Stimulated activated CD4-positive, alpha-beta T cell treated with anti-CD3 and anti-CD28 coated beads, Interleukin-1b, Interleukin-23, amount 100 ng/mL, for 4 hours (primary cell): ENCODE results near the gene NPL.

Experiments used
- DNase-seq, 2 donors: peaks; one replicate each; pipeline ENCODE4 v3.0.0-alpha.2; 2020; ENCODE audit warnings: low read depth in 2 of 2

NPL gene, protein sequence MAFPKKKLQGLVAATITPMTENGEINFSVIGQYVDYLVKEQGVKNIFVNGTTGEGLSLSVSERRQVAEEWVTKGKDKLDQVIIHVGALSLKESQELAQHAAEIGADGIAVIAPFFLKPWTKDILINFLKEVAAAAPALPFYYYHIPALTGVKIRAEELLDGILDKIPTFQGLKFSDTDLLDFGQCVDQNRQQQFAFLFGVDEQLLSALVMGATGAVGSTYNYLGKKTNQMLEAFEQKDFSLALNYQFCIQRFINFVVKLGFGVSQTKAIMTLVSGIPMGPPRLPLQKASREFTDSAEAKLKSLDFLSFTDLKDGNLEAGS

DNA sequence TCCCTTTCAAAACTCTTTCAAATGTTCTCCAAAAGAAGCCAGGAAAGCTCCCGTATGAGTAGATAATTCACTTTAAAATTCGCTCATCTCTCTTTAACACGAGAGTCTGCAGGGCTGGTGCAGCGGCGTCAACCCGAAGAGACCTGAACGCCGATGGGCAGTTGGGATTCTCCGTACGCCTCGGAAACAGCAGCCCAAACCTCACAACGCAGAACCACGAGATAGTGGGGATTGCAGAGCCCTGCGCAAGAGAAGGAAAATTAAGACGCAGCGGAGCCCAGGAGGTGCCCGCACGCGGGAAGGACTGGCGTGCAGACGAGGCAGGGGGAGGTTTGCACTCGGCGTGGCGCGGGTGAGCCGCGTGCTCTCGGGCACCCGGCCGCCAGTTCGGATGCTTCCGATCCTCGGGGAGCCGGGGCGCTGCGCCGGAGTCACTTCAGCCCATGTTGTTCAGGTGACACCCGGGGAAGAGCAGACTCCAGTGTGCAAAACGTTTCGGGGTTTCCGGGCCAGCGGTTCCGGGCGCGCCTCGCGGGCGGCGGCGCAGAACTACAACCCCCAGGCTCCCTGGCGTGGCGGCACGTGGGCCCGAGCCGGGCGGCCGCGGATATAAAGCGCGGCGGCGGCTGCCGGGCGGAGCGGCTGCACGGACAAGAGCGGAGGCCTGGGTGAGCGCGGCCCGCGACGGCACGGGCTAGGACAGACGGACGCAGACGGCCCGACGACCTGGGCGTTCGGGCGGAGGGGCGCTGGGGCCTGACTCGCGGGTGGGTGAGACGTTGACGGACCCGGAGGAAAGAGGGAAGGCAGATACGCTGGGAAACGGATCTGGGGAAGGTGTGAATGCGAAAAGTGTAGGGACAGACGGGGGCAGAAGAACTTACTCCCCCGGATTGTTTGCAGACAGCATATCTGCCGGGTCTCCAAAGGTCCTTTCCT is at the start of gene NPL:
Gene NPL, plus strand, starts transcription at position 636 of the 939 bp plus-strand sequence. CDS start 4,599 bp downstream, outside the sequence.
- peak; percentile 74 to 82 for DNase-seq

DNA sequence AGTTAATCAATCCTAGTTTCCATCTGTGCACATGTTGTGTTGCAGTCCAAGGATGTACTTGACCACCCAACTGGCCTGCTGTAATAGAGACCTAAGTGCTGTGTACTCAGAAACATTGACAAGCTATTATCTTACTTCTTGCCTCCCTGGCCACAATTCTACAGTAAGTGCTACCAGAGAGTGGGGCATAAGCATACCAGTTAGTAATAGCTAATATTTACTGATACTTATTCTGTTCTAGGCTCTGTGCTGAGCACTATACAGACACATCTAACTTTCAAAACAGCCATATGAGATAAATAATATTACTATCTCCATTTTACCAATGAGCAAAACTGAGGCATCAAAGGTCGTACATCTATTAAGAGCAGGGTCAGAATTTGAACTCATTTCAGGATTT is 49.5 kb upstream of the NPL start:
- no peak for DNase-seq

DNA sequence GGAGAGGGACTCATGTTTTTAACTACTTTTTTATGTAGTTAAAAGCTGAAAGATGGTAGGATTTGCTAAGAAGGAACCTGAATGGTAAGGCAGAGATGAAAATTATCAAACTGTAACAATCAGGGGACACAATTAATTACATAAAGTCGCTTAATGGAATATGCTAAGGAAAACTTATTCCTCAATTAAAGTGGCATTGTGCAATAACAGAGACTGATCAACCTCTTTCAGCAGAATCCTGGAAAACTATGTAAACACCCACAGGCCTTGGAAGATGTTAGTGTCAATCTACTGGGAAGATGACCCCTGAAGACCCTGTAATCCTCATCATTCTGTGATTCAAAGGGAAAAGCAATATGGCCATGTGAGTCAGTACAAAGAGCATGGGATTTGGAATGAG is 46.8 kb upstream of the NPL start:
- DNase-seq, result no peak

DNA sequence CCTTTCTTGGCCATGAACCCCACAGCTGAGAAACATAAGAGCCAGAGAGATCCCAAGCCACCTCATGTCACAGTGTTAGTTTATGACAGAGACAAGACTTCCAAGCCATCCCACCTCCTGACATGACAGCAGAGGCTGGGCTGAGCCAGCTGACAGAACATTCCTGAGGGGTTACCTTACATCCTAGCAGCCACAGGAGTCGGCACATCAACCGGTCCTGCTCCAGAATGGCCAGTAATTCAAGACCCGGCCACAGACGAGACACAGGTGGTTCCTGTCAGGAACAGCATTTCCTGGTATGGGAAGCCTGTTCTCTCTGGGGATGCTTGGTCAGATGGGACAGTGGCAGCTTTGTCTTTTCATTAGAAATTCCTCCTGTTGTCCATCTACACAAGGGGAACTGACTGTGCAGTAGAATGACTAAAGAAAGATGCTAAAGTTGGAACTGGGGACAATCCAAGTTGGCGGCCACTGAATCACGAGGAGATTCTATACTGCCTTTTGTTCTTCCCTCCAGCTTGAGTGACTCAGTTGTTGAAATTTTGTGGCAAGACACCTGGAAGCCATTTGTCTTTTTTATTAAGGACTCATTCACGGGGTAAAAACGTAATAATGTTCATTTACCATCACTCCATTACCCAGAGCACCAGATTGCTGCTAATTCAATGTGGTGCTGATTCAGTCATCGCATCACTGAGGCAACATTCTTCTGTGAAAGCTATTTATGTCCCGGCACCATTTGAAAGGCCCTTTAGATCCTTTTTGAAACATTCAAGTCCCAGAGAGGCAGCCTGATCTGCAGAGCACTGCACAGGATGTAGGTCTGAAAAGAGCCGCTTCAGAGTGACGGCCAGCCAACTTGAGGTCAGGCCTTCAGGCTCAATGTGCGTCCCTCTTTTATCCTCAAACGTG is 37.2 kb upstream of the NPL start:
- DNase-seq, result no peak

DNA sequence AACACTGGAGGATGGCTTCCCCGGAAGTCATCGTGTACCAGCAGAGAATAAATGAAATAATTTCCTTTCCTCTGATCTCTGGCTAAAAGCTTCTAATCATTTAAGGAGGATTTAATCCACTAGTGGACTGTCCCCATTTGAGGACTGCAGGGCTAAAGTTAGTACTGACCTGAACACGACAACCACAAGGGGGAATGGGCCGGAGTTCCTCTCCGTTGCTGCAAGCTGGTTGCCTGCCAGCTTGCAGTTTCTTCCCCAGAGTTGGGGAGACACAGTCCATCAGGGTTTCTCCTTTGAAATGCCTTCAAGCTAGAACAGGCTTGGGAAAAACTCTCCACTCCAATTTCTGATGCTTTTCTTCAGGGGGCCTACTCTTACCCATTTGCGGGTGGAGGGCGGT is 35.5 kb upstream of the NPL start:
- no peak for DNase-seq

DNA sequence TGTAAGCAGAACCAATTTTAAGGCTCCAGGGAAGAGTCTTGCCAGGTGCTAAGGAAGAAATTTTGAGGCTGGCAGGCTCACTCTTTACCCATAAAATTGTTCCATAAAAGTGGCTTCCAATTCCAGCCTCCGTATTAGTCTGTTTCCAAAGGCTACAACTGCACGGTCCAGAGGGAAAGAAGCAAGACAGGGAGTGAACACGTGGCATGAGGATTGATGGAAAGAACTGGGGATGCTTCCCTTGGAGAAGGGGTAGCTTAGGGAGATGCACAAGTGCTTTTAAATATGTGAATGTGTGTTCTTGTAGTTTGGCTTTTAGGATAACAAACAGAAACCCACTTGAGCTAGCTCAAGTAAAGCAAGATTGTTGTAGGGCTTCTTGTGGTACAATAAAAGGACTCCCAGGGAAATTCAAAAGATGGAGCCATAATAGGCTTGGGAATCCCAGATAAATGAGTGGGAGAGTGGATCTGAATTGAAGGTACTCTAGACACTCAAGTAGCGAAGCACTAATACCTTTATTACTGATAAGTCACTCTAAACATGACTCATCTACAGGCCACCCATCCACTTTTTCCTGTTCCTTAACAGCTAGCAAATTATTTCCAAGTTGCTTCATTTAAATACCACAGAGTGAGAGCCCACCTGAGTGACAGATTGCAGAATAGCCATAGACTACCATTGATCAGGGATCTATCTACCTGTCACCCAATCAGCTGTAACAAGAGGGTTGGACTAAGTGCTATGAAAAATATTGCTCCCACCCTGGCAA is 34.8 kb upstream of the NPL start:
- DNase-seq, result no peak

DNA sequence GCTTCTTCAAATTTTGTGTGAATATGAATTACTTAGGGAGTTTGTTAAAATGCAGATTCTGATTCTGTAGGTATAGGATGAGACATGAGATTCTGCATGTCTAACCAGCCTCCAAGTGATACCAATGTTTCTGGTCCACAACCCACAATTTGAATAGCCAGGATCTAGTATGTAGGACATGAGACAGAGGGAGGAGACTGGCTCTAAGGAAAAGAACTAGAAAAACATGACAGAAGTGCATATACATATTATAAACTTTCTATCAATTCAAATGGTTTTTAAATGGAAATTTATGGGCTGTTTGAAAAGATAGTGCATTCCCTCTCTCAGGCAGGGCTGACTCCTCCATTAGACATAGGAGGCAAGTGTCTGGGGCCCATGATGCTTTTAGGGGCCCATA is 33.9 kb upstream of the NPL start:
- no peak for DNase-seq

DNA sequence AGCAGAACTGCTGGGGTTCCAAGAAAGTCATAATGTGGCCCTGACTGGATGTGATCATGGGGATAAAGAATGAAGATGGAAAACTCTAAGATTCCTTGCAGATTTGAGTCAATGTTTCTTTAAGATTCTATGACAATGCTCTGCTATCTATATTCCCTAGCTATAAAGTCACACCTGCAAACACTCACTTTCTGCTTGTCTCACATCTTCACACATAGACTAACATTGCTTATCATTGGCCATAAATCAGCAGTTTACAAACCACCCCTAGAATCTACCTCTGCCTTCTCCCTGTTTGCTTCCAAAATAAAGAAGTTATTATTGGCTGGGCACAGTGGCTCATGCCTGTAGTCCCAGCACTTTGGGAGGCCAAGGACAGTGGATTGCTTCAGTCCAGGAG is 33.1 kb upstream of the NPL start:
- DNase-seq, result no peak

DNA sequence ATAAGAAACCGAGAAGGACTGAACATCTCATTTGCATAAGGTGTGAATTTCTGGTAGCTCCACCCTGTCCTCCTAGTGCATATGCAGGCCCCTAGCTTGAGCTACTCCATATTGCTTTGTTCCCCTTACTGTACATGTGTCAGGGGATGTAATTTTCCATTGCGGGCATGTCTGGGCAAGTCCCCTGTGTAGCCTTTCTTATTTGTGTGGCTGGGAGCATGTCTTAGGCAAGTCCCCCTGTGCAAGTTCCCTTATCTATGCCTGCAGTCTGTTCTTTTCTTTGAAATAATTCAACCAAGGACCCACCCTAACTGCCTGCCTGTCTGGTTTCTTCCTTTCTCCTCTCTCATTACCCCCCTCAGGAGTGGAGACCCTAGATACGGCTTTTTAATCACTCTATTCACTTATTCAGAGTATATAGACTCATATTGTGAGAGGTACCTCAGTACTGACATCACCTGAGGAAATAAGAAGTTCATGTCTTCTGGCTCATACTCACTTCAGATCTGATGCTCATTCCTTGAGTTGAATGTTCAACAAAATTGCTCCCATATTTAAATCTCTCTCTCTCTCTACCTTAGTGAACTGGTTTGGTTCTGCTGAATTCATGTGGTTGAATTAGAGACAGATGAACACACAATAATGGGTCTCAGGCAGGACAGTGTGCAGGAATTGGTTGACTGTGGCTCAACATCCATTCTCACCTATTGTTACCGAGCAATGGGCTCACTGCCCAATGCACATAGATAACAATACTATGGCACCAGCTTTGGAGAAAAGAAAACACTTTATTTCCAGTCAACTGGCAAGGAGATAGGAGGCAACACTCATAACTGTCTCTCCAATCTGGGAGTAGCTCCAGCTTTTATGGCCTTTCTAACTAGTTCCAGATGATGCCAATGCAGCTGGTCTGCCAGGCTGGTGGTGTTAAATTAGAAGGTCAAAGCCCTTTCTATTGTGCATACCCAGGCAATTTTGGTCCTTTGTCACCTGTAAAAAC is 27.9 kb upstream of the NPL start:
- DNase-seq, result no peak

DNA sequence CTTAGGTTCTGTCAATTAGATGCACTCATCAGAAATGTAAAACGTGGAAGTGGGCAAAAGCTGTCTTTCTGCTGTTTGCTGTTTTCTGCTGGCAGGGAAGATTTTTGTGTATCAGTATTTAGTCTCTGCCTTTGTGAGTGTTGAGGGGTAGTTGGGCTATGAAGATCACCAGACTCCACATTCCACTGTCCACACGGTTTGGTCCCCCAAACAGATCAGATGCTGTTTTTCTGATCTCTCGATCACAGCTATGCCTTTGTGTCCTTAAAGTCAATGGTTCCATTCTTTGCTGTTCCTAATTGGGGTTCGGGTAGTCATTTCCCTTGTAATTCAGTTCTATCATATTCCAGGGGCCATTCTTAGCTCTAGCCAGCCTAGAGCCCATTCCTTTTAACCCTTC is 27.0 kb upstream of the NPL start:
- DNase-seq, result no peak

DNA sequence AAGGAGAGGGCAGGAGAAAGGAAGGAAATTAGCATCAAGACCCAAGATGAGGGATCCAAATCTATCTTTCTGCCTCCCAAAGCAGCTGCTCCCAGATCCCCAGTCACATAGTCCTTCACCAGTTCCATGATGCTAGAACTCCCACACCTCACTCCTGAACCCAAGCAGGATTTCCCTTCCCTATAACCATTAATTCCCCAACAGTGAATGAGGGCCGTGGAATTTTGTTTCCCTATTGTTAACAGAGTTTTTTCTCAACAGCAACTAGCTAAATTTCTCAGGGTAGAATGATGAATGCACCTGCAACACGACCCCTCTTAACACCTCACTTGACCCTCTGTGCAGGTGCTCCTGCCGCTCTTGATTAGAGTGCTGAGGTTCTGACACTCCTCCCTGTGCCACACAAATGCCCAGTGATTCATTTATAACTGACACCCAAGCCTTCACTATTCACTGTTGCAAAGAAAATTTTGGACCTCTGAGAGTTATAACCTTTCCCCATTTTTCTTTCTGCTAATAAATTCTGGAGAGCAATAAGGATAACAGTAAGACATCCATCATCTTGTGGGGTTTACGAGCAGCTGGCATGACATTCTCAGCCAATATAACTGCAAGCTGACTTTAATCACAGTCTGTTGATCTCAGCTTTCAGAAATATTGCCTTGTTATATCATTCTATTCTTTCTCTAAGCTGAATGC is 25.4 kb upstream of the NPL start:
- no peak for DNase-seq

DNA sequence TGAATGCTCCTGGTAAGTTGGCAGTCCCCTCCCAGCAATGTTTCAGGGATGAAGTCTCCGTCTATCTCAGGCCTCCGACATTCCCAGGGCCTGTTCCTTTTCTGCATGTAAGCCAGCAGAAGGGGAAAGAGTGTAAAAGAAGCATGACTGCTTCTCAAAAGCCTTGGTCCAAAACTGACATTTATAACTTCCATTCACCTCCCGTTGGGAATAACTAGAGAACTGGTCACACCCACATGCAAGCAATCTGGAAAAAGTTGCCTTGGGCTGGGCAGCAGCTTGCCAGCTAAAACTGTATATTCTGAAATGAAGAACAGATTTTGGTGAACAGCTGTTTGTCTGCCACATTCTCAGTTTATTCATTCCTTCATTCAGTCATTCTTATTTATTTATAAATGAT is 24.2 kb upstream of the NPL start:
- DNase-seq, result no peak

DNA sequence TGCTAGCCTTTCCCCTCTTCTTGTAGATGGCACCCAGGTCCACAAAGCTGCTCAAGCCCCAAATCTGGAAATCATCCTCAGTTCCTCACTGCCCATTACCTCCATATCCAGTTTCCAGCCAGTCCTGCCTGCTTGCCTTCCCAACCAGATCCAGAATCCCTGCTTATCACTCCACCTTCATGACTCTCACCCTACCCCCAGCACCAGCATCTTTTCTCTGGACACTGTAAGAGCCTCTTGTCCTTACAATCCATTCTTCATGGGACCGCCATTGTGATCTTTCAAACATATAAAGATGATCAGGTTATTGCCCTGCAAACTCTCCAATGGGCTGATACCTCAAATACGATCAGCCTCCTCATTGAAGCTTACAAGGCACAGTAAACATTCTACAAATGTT is 23.5 kb upstream of the NPL start:
- no peak for DNase-seq

DNA sequence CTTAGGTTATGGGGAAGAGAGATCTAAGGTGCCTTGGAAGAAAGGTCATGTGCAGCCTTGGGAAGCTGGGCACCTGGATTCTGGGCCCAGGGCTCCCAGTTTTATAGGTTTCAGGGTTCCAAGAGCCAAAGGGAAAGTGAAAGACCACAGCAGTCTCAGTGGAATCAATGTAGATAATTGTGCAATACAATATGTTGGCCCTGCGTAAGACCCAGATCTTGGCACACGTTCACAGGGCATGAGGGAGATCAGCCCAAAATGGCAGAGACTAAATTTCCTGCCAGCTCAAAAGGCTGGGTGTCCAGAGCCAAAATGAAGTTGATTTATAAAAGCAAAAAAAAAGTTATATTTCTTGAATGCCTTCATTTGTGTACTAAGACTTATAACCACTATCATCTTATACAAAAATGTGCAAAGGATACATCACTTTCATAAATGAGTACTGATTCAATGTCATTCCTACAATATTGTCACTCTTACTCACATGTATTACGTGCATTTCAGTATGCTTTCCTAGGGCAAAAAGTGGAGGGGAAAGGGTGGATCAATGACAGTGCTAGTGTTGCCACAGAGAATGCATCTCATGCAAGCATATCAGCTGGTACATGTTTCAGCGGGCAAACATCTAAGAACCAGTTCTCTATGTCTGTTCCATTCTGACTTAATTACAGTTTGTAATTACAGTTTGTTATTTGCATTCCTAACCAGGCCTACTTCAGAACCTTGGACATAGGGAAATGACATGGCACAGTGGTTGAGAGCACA is 22.5 kb upstream of the NPL start:
- no peak for DNase-seq

DNA sequence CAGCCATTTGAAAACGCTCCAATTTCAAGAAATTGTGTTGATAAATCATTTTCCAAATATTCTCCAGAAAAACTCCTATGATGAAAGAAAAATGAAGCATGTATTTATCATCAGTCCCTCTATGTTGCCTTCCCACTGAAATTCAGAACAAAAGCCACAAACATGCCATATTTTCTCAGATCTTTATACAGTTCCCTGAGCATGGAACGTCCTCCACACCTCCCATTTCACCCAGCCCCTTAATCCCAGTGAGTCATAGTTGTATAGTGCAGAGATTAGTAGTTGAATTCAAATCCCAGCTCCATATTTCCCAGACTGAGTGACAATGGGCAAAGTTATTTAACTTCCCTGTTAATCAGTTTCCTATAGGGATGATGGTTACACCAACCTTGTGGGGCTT is 20.6 kb upstream of the NPL start:
- no peak for DNase-seq

DNA sequence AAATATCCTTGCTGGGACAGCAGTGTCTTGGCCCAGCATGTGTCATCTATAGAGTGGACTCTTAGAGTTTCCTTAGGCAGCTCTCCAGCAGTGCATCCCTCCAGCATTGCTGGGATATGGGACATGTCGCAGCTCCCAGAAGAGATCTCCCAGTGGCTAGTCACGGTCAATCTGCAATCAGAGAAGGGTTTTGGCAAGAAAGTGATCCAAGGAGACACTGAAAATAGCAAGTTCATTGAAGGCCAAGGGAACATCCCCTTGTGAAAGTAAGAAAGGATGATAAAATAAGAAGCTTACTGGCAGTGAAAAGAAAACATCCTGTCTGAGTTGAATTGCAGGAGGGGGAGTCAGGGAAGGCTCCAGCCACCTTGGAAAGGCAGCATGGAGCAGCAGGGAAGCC is 19.3 kb upstream of the NPL start:
- DNase-seq, result no peak

DNA sequence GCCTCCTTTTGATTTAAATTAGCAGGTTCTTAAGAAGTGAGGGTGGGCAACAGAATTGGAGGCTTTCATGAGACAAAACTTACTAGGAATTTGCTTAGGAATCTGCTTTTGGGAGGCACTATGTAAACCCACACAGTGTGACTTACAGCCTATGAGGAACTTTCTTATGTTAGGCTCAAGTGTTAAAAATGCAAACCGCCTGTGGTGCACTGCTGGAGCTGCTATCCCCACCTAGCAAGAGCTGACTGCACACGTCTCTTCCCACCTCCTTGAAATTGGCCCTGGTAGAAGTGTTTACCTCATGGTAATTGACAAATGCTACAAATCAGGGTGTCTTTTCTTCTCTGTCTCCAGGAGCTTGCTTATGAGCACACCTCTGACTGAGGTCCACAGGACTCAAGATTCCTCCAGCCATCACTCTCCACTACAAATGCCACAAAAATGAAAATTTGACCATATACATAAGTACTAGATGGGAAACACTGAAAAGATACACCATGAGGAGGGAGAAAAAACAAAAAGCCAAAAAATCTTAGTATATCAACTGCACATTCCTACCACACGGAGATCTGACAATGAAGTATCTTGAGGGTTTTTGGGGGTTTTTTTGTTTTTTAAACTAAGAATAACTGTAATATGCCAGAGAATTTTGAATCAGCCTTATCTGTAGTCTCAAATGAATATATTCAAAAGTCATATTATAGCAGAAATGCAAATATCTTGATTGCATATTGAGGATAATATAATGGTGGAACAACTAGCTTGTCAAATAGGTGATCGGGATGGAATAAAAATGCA is 18.2 kb upstream of the NPL start:
- no peak for DNase-seq

DNA sequence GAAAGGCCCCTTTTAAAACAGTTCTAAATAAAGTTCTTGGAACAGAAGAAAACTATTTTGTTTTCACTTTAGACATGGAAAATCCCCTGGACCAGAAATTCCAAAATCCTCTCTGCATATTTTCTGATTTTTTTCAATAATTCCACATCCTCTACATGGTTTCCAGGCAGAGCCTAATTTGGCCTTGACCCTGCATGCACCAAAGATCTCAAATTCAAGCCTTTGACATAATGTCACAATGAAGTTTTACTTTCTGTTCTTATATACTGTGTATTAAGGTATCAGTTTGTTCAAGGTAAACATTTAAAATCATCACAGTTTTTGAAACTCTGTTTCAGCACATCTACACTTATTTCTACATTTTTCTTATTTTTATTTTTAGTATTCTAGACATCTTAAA is 12.2 kb upstream of the NPL start:
- DNase-seq, result no peak
